NCI-H69 (cell line): Measurements from ENCODE around the gene PECR.
"Not testable (repeated sequence)": the region's sequence is repeated elsewhere in the genome, so short reads cannot be mapped to it uniquely, and the experiment has no call there.

Source experiments
- DNase-seq: peaks from one replicate; lab custom pipeline; 2025; lab: John Stamatoyannopoulos, UW

PECR gene

GRCh38 chr2:216104691-216105090 is 23.1 kb upstream of the PECR start:
- no peak for DNase-seq

GRCh38 chr2:216103213-216103612 is 21.6 kb upstream of the PECR start:
- no peak for DNase-seq

GRCh38 chr2:216101109-216101508 is 19.5 kb upstream of the PECR start:
- no peak for DNase-seq

GRCh38 chr2:216098421-216099334 is 17.1 kb upstream of the PECR start:
- DNase-seq: no peak

- no peak for DNase-seq
Observed at GRCh38 chr2:216094701-216095100, 13.1 kb upstream of the PECR start.

- DNase-seq: no peak
Observed at GRCh38 chr2:216092646-216093045, 11.0 kb upstream of the PECR start.

- no peak for DNase-seq
Observed at GRCh38 chr2:216090369-216090786, 8.8 kb upstream of the PECR start.

GRCh38 chr2:216086207-216086893 is 4.7 kb upstream of the PECR start:
- no peak for DNase-seq

- DNase-seq: peak; percentile 3
Observed at GRCh38 chr2:216084547-216084946, 2.9 kb upstream of the PECR start.

- DNase-seq: peak; percentile 77
Observed at GRCh38 chr2:216083464-216084281, 2.1 kb upstream of the PECR start.

- peak; percentile 66 for DNase-seq
Observed at GRCh38 chr2:216082805-216083204, 1.2 kb upstream of the PECR start.

GRCh38 chr2:216082117-216082711 is 605 bp upstream of the PECR start:
- DNase-seq: peak; percentile 52

- no peak for DNase-seq
Observed at GRCh38 chr2:216081012-216081411, 597 bp downstream of the PECR start.

GRCh38 chr2:216080048-216080447 is 1.6 kb downstream of the PECR start:
- DNase-seq: not testable (repeated sequence)

- no peak for DNase-seq
Observed at GRCh38 chr2:216078776-216079175, 2.8 kb downstream of the PECR start.

GRCh38 chr2:216075510-216076485 is 5.8 kb downstream of the PECR start:
- no peak for DNase-seq

GRCh38 chr2:216074794-216075193 is 6.8 kb downstream of the PECR start:
- no peak for DNase-seq

- DNase-seq: no peak
Observed at GRCh38 chr2:216074380-216074779, 7.2 kb downstream of the PECR start.

- no peak for DNase-seq
Observed at GRCh38 chr2:216073773-216074172, 7.8 kb downstream of the PECR start.

- no peak for DNase-seq
Observed at GRCh38 chr2:216072473-216072872, 9.1 kb downstream of the PECR start.
